ENCODE results near the gene ZNF672. TPM values are rescaled to one million over a fixed set of nuclear protein-coding genes. Genes with fewer than 3 reads are reported as not detected.
"Not testable (repeated sequence)": the region's sequence is repeated elsewhere in the genome, so short reads cannot be mapped to it uniquely, and the experiment has no call there.

ZNF672 gene
- polyA plus RNA-seq, 3 donors: 18.6 to 25.6 (median 24.0) TPM

DNA sequence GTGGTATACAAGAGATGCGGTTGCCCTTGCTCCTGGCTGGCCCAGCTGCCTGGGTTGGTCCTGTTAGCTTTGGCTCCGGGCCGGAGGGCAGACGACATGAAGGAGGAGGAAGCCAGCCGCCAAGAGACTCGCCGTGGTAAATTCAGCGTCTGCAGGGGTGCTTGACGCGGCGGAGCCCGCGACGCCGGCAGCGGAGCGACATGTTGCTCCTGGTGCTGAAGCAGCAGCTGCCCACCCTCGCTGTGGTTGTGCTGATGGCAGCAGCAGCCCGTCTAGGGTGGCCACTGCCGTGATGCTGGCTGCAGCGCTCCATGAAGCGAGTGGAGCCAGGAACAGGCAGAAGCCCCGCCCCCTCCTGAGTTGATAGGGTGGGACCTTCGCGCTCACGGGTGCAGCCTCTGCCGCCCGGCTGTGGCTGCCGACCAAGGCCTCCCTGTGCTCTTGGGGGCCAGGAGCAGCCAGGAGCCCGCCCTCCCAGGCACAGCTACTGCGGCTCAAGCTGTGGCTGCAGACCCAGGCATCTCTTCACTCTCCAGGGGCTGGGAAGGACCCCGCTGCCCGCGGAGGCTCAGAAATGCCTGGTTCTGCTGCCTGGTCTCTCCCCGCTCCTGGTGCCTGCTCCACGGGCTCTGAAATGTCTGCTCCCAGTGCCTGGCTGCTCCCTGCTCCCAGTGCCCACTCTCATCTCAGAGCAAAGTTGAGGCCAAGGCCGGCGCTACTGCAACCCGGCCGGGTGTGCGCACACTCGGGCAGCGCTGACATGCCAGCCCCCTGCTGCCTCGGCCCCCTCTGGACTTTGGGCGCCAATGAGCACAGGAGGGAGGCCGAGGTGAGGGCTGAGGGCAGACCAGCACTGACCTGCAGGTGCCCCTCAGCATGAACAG lies 25.2 kb downstream of the ZNF672 start:
- peak in 10 of 11 donors; percentile 31 to 80 (median 72) for DNase-seq (ENCODE audit: extremely low read depth in 1 of 11, low read depth in 9 of 11, low spot score in 4 of 11)

GRCh38 chr1:248871837-248872401 lies 33.9 kb downstream of the ZNF672 start:
- no peak for DNase-seq (ENCODE audit: extremely low read depth in 1 of 11, low read depth in 9 of 11, low spot score in 4 of 11)

GRCh38 chr1:248872752-248873408 lies 34.9 kb downstream of the ZNF672 start:
- peak in 10 of 11 donors; percentile 46 to 81 (median 60) for DNase-seq (ENCODE audit: extremely low read depth in 1 of 11, low read depth in 9 of 11, low spot score in 4 of 11)

DNA sequence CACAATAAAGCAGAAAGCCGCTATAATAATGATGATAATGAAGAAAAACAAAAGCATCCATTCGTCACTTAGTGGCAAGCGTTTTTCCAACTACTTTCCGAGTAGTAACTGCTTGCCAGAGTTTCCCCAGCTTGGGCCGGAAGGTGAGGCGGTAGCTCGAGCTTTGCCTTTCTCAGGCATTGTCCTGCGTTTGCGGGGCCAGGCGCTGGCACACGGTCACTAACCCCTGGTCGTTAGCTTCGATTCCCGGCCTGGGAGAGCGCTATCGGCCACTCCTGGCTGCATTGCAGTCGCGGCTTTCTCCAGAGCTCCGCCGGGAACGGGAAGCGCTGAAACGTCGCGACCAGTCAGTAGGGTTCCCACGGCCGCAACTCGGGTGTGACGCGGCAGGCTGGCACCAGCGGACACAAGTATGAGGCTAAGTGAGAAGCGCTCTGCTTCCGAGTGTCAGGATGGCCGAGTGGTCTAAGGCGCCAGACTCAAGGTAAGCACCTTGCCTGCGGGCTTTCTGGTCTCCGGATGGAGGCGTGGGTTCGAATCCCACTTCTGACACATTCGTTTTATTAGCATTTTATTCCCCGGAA lies 35.5 kb downstream of the ZNF672 start:
- DNase-seq (ENCODE audit: extremely low read depth in 1 of 11, low read depth in 9 of 11, low spot score in 4 of 11): peak; percentile 89 to 95 (median 93)

DNA sequence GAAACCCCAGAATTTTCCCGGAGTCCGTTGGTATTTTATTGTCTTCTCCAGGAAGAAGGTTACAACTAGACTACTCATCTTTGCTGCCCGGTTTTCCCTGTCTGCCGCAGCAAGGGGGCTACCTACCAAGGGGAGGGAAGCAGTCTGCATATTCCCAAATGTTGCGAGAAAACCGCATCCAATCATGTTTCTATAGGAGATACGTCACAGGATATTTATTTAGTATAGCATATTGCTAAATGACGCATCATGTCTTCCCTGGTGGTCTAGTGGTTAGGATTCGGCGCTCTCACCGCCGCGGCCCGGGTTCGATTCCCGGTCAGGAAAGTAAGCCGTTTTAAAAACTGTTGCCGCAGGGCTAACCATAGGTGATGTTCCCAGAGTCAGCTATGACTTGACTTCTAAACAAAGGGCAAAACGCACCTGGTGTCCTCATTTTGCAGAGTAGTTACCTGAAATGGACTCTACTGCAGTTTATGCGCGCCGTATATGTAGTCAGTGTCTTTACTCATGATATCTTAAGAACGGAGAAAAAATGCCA lies 36.0 kb downstream of the ZNF672 start:
- DNase-seq (ENCODE audit: extremely low read depth in 1 of 11, low read depth in 9 of 11, low spot score in 4 of 11): peak; percentile 77 to 90 (median 86)

- DNase-seq (ENCODE audit: extremely low read depth in 1 of 11, low read depth in 9 of 11, low spot score in 4 of 11): no peak
Observed at GRCh38 chr1:248881261-248881660, 43.2 kb downstream of the ZNF672 start.

- not testable (repeated sequence) for DNase-seq (ENCODE audit: extremely low read depth in 1 of 11, low read depth in 9 of 11, low spot score in 4 of 11)
Observed at GRCh38 chr1:248882427-248882826, 44.4 kb downstream of the ZNF672 start.

- DNase-seq (ENCODE audit: extremely low read depth in 1 of 11, low read depth in 9 of 11, low spot score in 4 of 11): no peak
Observed at GRCh38 chr1:248884632-248885295, 46.7 kb downstream of the ZNF672 start.

DNA sequence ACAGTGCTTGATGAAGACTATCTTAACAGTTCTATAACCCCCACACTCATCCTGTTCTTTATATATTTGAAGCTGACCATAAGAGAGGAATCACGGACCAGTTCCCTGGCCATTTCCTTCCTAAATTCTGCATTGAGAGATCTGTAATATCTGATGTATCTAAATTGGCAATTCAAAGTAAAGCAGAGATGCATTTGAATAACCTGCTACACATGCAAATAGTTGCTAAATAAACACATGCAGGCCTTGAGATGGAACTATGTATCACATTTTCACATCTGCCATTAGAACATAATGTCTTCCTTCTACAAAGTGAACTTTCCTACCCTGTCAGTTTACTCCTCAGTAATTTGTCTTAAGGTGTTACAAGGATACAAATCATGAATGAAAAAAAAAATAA lies 47.6 kb downstream of the ZNF672 start:
- DNase-seq (ENCODE audit: extremely low read depth in 1 of 11, low read depth in 9 of 11, low spot score in 4 of 11): no peak

- no peak for DNase-seq (ENCODE audit: extremely low read depth in 1 of 11, low read depth in 9 of 11, low spot score in 4 of 11)
Observed at GRCh38 chr1:248886237-248886895, 48.3 kb downstream of the ZNF672 start.

GRCh38 chr1:248889914-248890243 lies 51.9 kb downstream of the ZNF672 start:
- DNase-seq (ENCODE audit: extremely low read depth in 1 of 11, low read depth in 9 of 11, low spot score in 4 of 11): not testable (repeated sequence)

DNA sequence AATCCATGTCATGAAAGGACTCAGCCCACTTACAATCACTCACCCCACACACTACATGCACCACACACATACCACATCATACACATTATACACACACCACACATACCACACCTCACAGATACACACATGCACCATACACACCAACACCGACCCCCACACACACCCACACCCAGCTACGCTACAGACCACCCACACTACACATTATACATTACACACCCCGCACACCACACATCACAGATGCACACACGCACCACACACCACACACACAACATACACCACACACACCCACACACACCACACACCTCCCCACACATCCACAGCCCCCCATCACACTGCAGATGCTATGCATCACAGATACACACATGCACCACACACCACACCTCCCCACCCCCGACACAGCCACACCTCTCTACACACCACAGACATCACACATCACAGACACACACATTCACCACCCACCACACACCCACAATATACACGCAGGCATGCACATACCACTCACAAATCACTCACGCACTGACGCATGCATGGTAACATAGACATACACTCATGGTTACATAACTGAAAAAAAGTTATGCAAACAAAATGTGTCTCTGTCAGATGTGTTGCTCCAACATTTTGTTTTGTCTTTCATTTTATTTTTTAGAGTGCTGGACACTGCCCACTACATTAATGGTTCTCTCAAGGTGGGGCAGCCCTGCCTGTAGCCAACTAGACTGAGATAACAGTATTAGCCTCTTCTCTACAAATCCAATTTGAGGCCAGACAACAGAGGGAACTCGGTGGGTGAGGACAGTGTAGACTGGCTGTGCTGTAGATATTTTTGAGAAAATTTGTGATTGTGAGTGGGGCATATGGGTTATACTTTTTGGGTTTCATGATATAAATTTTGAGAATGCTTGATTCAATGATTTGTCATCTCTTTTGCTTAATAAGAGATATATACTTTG lies 52.8 kb downstream of the ZNF672 start:
- no peak for DNase-seq (ENCODE audit: extremely low read depth in 1 of 11, low read depth in 9 of 11, low spot score in 4 of 11)

- no peak for DNase-seq (ENCODE audit: extremely low read depth in 1 of 11, low read depth in 9 of 11, low spot score in 4 of 11)
Observed at GRCh38 chr1:248891758-248892157, 53.7 kb downstream of the ZNF672 start.

GRCh38 chr1:248892590-248892989 lies 54.6 kb downstream of the ZNF672 start:
- DNase-seq (ENCODE audit: extremely low read depth in 1 of 11, low read depth in 9 of 11, low spot score in 4 of 11): no peak

DNA sequence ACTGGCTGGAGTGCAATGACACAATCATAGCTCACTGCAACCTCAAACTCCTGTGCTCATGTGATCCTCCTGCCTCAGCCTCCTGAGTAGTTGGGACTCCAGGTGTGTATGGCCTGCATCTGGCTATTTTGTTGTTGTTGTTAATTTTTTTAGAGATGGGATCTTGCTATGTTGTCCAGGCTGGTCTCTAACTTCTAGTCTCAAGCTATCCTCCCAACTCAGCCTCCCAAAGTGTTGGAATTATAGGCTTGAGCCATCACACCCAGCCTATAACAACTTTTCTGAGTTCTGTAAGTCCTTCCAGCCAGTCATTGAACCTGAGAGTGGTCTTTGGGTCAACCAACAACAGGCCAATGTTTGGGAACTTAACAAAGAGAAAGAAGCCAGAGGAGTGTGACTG lies 56.8 kb downstream of the ZNF672 start:
- no peak for DNase-seq (ENCODE audit: extremely low read depth in 1 of 11, low read depth in 9 of 11, low spot score in 4 of 11)

- DNase-seq (ENCODE audit: extremely low read depth in 1 of 11, low read depth in 9 of 11, low spot score in 4 of 11): no peak
Observed at GRCh38 chr1:248897412-248898337, 59.7 kb downstream of the ZNF672 start.
